DOHH2 (cell line): ENCODE data around the gene ZCCHC17.

Experiments
- CTCF ChIP-seq: fragments of 200-600 bp; sonication (generic); IDR thresholded peaks from one replicate; pipeline ENCODE4 v1.5.1; 2014; ENCODE audit warnings: antibody characterized with exemption, mild to moderate bottlenecking, low read depth, low read length; ENCODE audit not compliant: poor library complexity, severe bottlenecking
- EZH2phosphoT487 ChIP-seq: fragments of 200-600 bp; sonication (generic); IDR thresholded peaks from 2 replicates; pipeline ENCODE4 v1.6.1; 2017; ENCODE audit warnings: borderline replicate concordance, mild to moderate bottlenecking, antibody characterized with exemption, low read length, moderate library complexity, mixed read lengths

GRCh38 chr1:31364561-31365250, 67.9 kb downstream of the ZCCHC17 start:
- TF ChIP-seq CTCF, result no peak
- TF ChIP-seq EZH2phosphoT487, result no peak
